ENCODE measurements around the gene HNRNPUL2. TPM values are rescaled to one million over a fixed set of nuclear protein-coding genes. Genes with fewer than 3 reads are reported as not detected.

Gene HNRNPUL2
- total and polyA plus RNA-seq, 2 of the 8 experiments (the other 6 are each of a cell fraction or from before 2014, with no cell fraction given) = 14.9 to 46.4 TPM

GRCh38 chr11:62716206-62716605 is 11.1 kb downstream of the HNRNPUL2 start:
- Histone ChIP-seq H2BK15ac (ENCODE audit: low read length) (no peak overlapping the region), H3K23me2 (ENCODE audit: low read depth, low read length) (no peaks in the 10 kb centered on the region), H3K27ac (ENCODE audit: low read depth, low read length) (no peak overlapping the region), H4K20me1 (replicated peaks in 1 of 2; ENCODE audit: control insufficient read depth in 1 of 2, insufficient read depth in 2 of 2, low read length in 2 of 2) (peaks cover 0 to 3% of the 10 kb centered on the region in 2 experiments), H4K5ac (ENCODE audit: insufficient read length, low read depth, low read length) (no peak overlapping the region), H3K27me3 (replicated peaks in 1 of 4; ENCODE audit: control insufficient read depth in 3 of 4, extremely low read depth in 1 of 4, insufficient read depth in 3 of 4, low read length in 3 of 4) (no peaks in the 10 kb centered on the region; a peak in 1 of 7 replicates), H3K4me1 (replicated peaks in 1 of 4; ENCODE audit: control insufficient read depth in 3 of 4, insufficient read depth in 4 of 4, low read length in 3 of 4) (peaks cover 0 to 13% (median 2%) of the 10 kb centered on the region in 4 experiments; a peak in 3 of 7 replicates), H3K79me2 (ENCODE audit: control insufficient read depth in 1 of 2, insufficient read depth in 2 of 2, low read length in 2 of 2) (peaks cover 0 to 19% of the 10 kb centered on the region in 2 experiments; a peak in 2 of 4 replicates), H2BK120ac (replicated peaks; ENCODE audit: low read depth, low read length) (no peak overlapping the region), H2AFZ (ENCODE audit: low read length) (no peak overlapping the region), H2BK5ac (ENCODE audit: low read depth, low read length) (no peak overlapping the region), H3K23ac (ENCODE audit: insufficient read length) (no peak overlapping the region), H3K56ac (replicated peaks; ENCODE audit: insufficient read length, low read depth, low read length) (no peak overlapping the region), H3K4me3 (ENCODE audit: extremely low read depth in 1 of 4, insufficient read depth in 2 of 4, low read depth in 3 of 4, low read length in 4 of 4) (no peak overlapping the region), H3K36me3 (ENCODE audit: control insufficient read depth in 2 of 4, insufficient read depth in 4 of 4, low read length in 3 of 4) (peaks cover 39 to 97% (median 76%) of the 10 kb centered on the region in 4 experiments), H3K14ac (ENCODE audit: insufficient read length) (no peak overlapping the region), H2BK20ac (ENCODE audit: low read length) (no peak overlapping the region), H3K9me3 (ENCODE audit: insufficient read depth in 2 of 2, low read depth in 1 of 2, low read length in 1 of 2) (no peaks in the 10 kb centered on the region), H3K79me1 (ENCODE audit: low read depth, low read length) (no peaks in the 10 kb centered on the region; the same call in 1 of the 2 replicates), H2AK5ac (ENCODE audit: low read depth, low read length) (no peak overlapping the region), H3K18ac (ENCODE audit: extremely low read depth, low read length) (no peak overlapping the region), H3K4me2 (ENCODE audit: insufficient read depth in 1 of 2, low read depth in 2 of 2, low read length in 2 of 2) (no peak overlapping the region), H2BK12ac (ENCODE audit: low read depth, low read length) (no peak overlapping the region), H3K4ac (replicated peaks; ENCODE audit: insufficient read length, low read depth, low read length) (no peak overlapping the region), H4K91ac (replicated peaks; ENCODE audit: insufficient read length, low read length) (no peak overlapping the region), H3K9ac (replicated peaks in 1 of 4; ENCODE audit: extremely low read depth in 1 of 4, low read depth in 3 of 4, low read length in 3 of 4) (no peak overlapping the region), H4K8ac (ENCODE audit: extremely low read depth, insufficient read depth, low read length) (no peak overlapping the region)
- FAIRE-seq (no peak), DNase-seq (ENCODE audit: low read depth in 1 of 2, low spot score in 2 of 2) (no peak)
- WGBS, 2 experiments (ENCODE audit: extremely low coverage in 1 of 2, insufficient coverage in 1 of 2, insufficient read length in 1 of 2, insufficient replicate concordance in 2 of 2, low coverage in 1 of 2, low lambda C conversion rate in 2 of 2, missing lambda C conversion rate in 1 of 2) = 90% methylated on average over 5 of the region's 5 CpGs; no CpG with 5 or more reads in 1 of the 2 experiments
- ChIA-PET CTCF (ENCODE audit: partially characterized antibody) (interaction anchor here (0.6 to 4.0 kb wide), 9 partner anchors 8 to 497 kb away, joined by 3 to 26 read pairs (median 4); partner anchors contain the start of gene TAF6L), POLR2A (ENCODE audit: partially characterized antibody) (interaction anchor here (1.1 to 61.4 kb wide), 8 partner anchors 8 to 142 kb away, joined by 3 to 2041 read pairs (median 11); partner anchors contain the start of genes BSCL2, C11orf98, CSKMT and EEF1G)
- no peak for TF ChIP-seq SAP30 (IDR thresholded peaks at IDR 0.05; ENCODE audit: insufficient read depth, insufficient replicate concordance, low read length)
- TF ChIP-seq RFX5 (IDR thresholded peaks at IDR 0.05; ENCODE audit: borderline replicate concordance, low read depth, low read length) = no peak
- no peak for TF ChIP-seq ATF3 (IDR thresholded peaks at IDR 0.05; ENCODE audit: insufficient read depth, low read depth, low read length)
- no peak for TF ChIP-seq RBBP5 (IDR thresholded peaks at IDR 0.05; ENCODE audit: borderline replicate concordance, low read depth, low read length)
- no peak for TF ChIP-seq GTF2F1 (IDR thresholded peaks at IDR 0.05; ENCODE audit: borderline replicate concordance, low read depth, low read length)
- no peak for TF ChIP-seq TBP (IDR thresholded peaks at IDR 0.05; ENCODE audit: low read depth, low read length)
- no peak for TF ChIP-seq TCF12 (IDR thresholded peaks at IDR 0.05; ENCODE audit: low read depth, low read length)
- no peak for TF ChIP-seq HDAC6 (IDR thresholded peaks at IDR 0.05; ENCODE audit: low read depth, low read length)
